Measurements from ENCODE around the gene PAX9. TPM values are rescaled to one million over a fixed set of nuclear protein-coding genes. Genes with fewer than 3 reads are reported as not detected.

PAX9 gene
- total RNA-seq, 5 donors from 2014 or later (not counting 1 experiment from before 2014, with no cell fraction given) = 0.16 to 0.23 TPM; not detected in 3

GRCh38 chr14:36702474-36702873 is 40.8 kb downstream of the PAX9 start:
- no CpG with 5 or more reads among the region's 2 CpGs for WGBS (ENCODE audit: insufficient coverage)
- Histone ChIP-seq H3K4me1 (ENCODE audit: control insufficient read depth in 1 of 2, extremely low read depth in 1 of 2, insufficient read depth in 2 of 2, low read length in 2 of 2) (no peaks in the 10 kb centered on the region), H3K27ac (ENCODE audit: low read length) (no peak overlapping the region), H3K27me3 (replicated peaks in 1 of 2; ENCODE audit: control insufficient read depth in 2 of 2, extremely low read depth in 1 of 2, insufficient read depth in 2 of 2, low read length in 1 of 2) (peaks cover 0 to 2% of the 10 kb centered on the region in 2 experiments), H3K4me3 (ENCODE audit: control insufficient read depth in 1 of 2, extremely low read depth in 1 of 2, low read length in 1 of 2) (no peak overlapping the region), H3K36me3 (ENCODE audit: control insufficient read depth in 2 of 2, extremely low read depth in 1 of 2, insufficient read depth in 1 of 2, low read length in 1 of 2) (no peaks in the 10 kb centered on the region), H3K9me3 (no peaks in the 10 kb centered on the region)
- Mint-ChIP-seq H3K9me3 (peaks cover 0 to 17% (median 7%) of the 10 kb centered on the region in 3 donors), H3K27me3 (peaks cover 5 to 6% of the 10 kb centered on the region in 2 donors), H3K27ac (no peak overlapping the region), H3K36me3 (no peaks in the 10 kb centered on the region), H3K4me3 (no peak overlapping the region), H3K4me1 (no peaks in the 10 kb centered on the region)
- ATAC-seq (replicated peaks in 1 of 4) (no peak), DNase-seq (no peak)
- POLR2A ChIA-PET = no interaction called here
- CTCF ChIA-PET = no interaction called here

GRCh38 chr14:36707570-36707969 is 45.9 kb downstream of the PAX9 start:
- ChIA-PET CTCF (no interaction called here), POLR2A (no interaction called here)
- no peak for ATAC-seq (replicated peaks in 1 of 4)
- no peak for DNase-seq
- no peak overlapping the region for H3K4me3 ChIP-seq (ENCODE audit: control insufficient read depth in 1 of 2, extremely low read depth in 1 of 2, low read length in 1 of 2)
- H3K9me3 Mint-ChIP-seq = peaks cover 0 to 5% (median 0%) of the 10 kb centered on the region in 3 donors
- H3K4me3 Mint-ChIP-seq = no peak overlapping the region
- no peaks in the 10 kb centered on the region for H3K4me1 Mint-ChIP-seq
- no peaks in the 10 kb centered on the region for H3K27me3 Mint-ChIP-seq
- no peaks in the 10 kb centered on the region for H3K36me3 ChIP-seq (ENCODE audit: control insufficient read depth in 2 of 2, extremely low read depth in 1 of 2, insufficient read depth in 1 of 2, low read length in 1 of 2)
- H3K4me1 ChIP-seq (ENCODE audit: control insufficient read depth in 1 of 2, extremely low read depth in 1 of 2, insufficient read depth in 2 of 2, low read length in 2 of 2) = no peaks in the 10 kb centered on the region
- no peaks in the 10 kb centered on the region for H3K36me3 Mint-ChIP-seq
- no peak overlapping the region for H3K27ac Mint-ChIP-seq
- H3K27ac ChIP-seq (ENCODE audit: low read length) = no peak overlapping the region
- no peaks in the 10 kb centered on the region for H3K9me3 ChIP-seq
- H3K27me3 ChIP-seq (replicated peaks in 1 of 2; ENCODE audit: control insufficient read depth in 2 of 2, extremely low read depth in 1 of 2, insufficient read depth in 2 of 2, low read length in 1 of 2) = no peaks in the 10 kb centered on the region

- ChIA-PET POLR2A (no interaction called here), CTCF (no interaction called here)
- Mint-ChIP-seq H3K9me3 (no peaks in the 10 kb centered on the region), H3K27me3 (no peaks in the 10 kb centered on the region), H3K4me1 (no peaks in the 10 kb centered on the region), H3K27ac (no peak overlapping the region), H3K36me3 (no peaks in the 10 kb centered on the region), H3K4me3 (no peak overlapping the region)
- Histone ChIP-seq H3K4me3 (ENCODE audit: control insufficient read depth in 1 of 2, extremely low read depth in 1 of 2, low read length in 1 of 2) (no peak overlapping the region), H3K27me3 (replicated peaks in 1 of 2; ENCODE audit: control insufficient read depth in 2 of 2, extremely low read depth in 1 of 2, insufficient read depth in 2 of 2, low read length in 1 of 2) (peaks cover 0 to 2% of the 10 kb centered on the region in 2 experiments), H3K4me1 (ENCODE audit: control insufficient read depth in 1 of 2, extremely low read depth in 1 of 2, insufficient read depth in 2 of 2, low read length in 2 of 2) (no peaks in the 10 kb centered on the region), H3K9me3 (no peaks in the 10 kb centered on the region), H3K27ac (ENCODE audit: low read length) (no peak overlapping the region), H3K36me3 (ENCODE audit: control insufficient read depth in 2 of 2, extremely low read depth in 1 of 2, insufficient read depth in 1 of 2, low read length in 1 of 2) (no peaks in the 10 kb centered on the region)
- WGBS (ENCODE audit: insufficient coverage) = no CpG with 5 or more reads among the region's 4 CpGs
- DNase-seq = no peak
- ATAC-seq (replicated peaks in 1 of 4) = no peak
Measured at GRCh38 chr14:36713960-36714703, 52.5 kb downstream of the PAX9 start.

GRCh38 chr14:36716614-36717184 is 55.0 kb downstream of the PAX9 start:
- no peak for DNase-seq
- no peak for ATAC-seq (replicated peaks in 1 of 4)
- Mint-ChIP-seq H3K36me3 (no peaks in the 10 kb centered on the region), H3K27me3 (no peaks in the 10 kb centered on the region), H3K27ac (no peak overlapping the region), H3K4me1 (no peaks in the 10 kb centered on the region), H3K4me3 (no peak overlapping the region), H3K9me3 (peaks cover 0 to 3% (median 0%) of the 10 kb centered on the region in 3 donors)
- ChIA-PET CTCF (no interaction called here), POLR2A (no interaction called here)
- Histone ChIP-seq H3K4me3 (ENCODE audit: control insufficient read depth in 1 of 2, extremely low read depth in 1 of 2, low read length in 1 of 2) (no peak overlapping the region), H3K4me1 (ENCODE audit: control insufficient read depth in 1 of 2, extremely low read depth in 1 of 2, insufficient read depth in 2 of 2, low read length in 2 of 2) (no peaks in the 10 kb centered on the region), H3K9me3 (no peaks in the 10 kb centered on the region), H3K27me3 (replicated peaks in 1 of 2; ENCODE audit: control insufficient read depth in 2 of 2, extremely low read depth in 1 of 2, insufficient read depth in 2 of 2, low read length in 1 of 2) (peaks cover 2 to 4% of the 10 kb centered on the region in 2 experiments), H3K36me3 (ENCODE audit: control insufficient read depth in 2 of 2, extremely low read depth in 1 of 2, insufficient read depth in 1 of 2, low read length in 1 of 2) (no peaks in the 10 kb centered on the region), H3K27ac (ENCODE audit: low read length) (no peak overlapping the region)
- 73% methylated on average over 5 of the region's 7 CpGs for WGBS (ENCODE audit: insufficient coverage)

GRCh38 chr14:36717363-36717762 is 55.7 kb downstream of the PAX9 start:
- CTCF ChIA-PET = no interaction called here
- 35% methylated on average over 2 of the region's 5 CpGs for WGBS (ENCODE audit: insufficient coverage)
- ATAC-seq (replicated peaks in 1 of 4) = no peak

GRCh38 chr14:36718216-36718615 is 56.6 kb downstream of the PAX9 start:
- no peaks in the 10 kb centered on the region for H3K36me3 ChIP-seq (ENCODE audit: control insufficient read depth in 2 of 2, extremely low read depth in 1 of 2, insufficient read depth in 1 of 2, low read length in 1 of 2)
- Mint-ChIP-seq H3K4me1 (no peaks in the 10 kb centered on the region), H3K27me3 (peaks cover 0 to 2% of the 10 kb centered on the region in 2 donors), H3K4me3 (no peak overlapping the region), H3K27ac (no peak overlapping the region), H3K36me3 (no peaks in the 10 kb centered on the region), H3K9me3 (peaks cover 0 to 8% (median 0%) of the 10 kb centered on the region in 3 donors)
- no peaks in the 10 kb centered on the region for H3K4me1 ChIP-seq (ENCODE audit: control insufficient read depth in 1 of 2, extremely low read depth in 1 of 2, insufficient read depth in 2 of 2, low read length in 2 of 2)
- H3K9me3 ChIP-seq = no peaks in the 10 kb centered on the region
- no peak overlapping the region for H3K4me3 ChIP-seq (ENCODE audit: control insufficient read depth in 1 of 2, extremely low read depth in 1 of 2, low read length in 1 of 2)
- ChIA-PET POLR2A (no interaction called here), CTCF (no interaction called here)
- no CpG with 5 or more reads among the region's 1 CpG for WGBS (ENCODE audit: insufficient coverage)
- ATAC-seq (replicated peaks in 1 of 4) (no peak), DNase-seq (no peak)
- peaks cover 2 to 4% of the 10 kb centered on the region in 2 experiments for H3K27me3 ChIP-seq (replicated peaks in 1 of 2; ENCODE audit: control insufficient read depth in 2 of 2, extremely low read depth in 1 of 2, insufficient read depth in 2 of 2, low read length in 1 of 2)
- no peak overlapping the region for H3K27ac ChIP-seq (ENCODE audit: low read length)

More at GRCh38 chr14:36717363-36717762, 55.7 kb downstream of the PAX9 start:
- no peak for DNase-seq
- no peak overlapping the region for H3K27ac Mint-ChIP-seq
- Histone ChIP-seq H3K4me3 (ENCODE audit: control insufficient read depth in 1 of 2, extremely low read depth in 1 of 2, low read length in 1 of 2) (no peak overlapping the region), H3K27me3 (replicated peaks in 1 of 2; ENCODE audit: control insufficient read depth in 2 of 2, extremely low read depth in 1 of 2, insufficient read depth in 2 of 2, low read length in 1 of 2) (peaks cover 2 to 4% of the 10 kb centered on the region in 2 experiments), H3K36me3 (ENCODE audit: control insufficient read depth in 2 of 2, extremely low read depth in 1 of 2, insufficient read depth in 1 of 2, low read length in 1 of 2) (no peaks in the 10 kb centered on the region), H3K4me1 (ENCODE audit: control insufficient read depth in 1 of 2, extremely low read depth in 1 of 2, insufficient read depth in 2 of 2, low read length in 2 of 2) (no peaks in the 10 kb centered on the region), H3K9me3 (no peaks in the 10 kb centered on the region), H3K27ac (ENCODE audit: low read length) (no peak overlapping the region)
- no peaks in the 10 kb centered on the region for H3K4me1 Mint-ChIP-seq
- no peaks in the 10 kb centered on the region for H3K36me3 Mint-ChIP-seq
- H3K27me3 Mint-ChIP-seq = no peaks in the 10 kb centered on the region
- peaks cover 0 to 6% (median 0%) of the 10 kb centered on the region in 3 donors for H3K9me3 Mint-ChIP-seq
- H3K4me3 Mint-ChIP-seq = no peak overlapping the region
- POLR2A ChIA-PET = no interaction called here

Measured in T-cell (primary cell).